ENCODE measurements around the gene GLMN. TPM values are rescaled to one million over a fixed set of nuclear protein-coding genes. Genes with fewer than 3 reads are reported as not detected.

GLMN gene
- total RNA-seq, 4 donors from 2014 or later = 2.0 to 24.6 (median 13.4) TPM

GRCh38 chr1:92324784-92325183 is 26.0 kb upstream of the GLMN start:
- H3K9me3 ChIP-seq = peaks cover 0 to 3% of the 10 kb centered on the region in 2 donors

GRCh38 chr1:92323473-92324453 is 25.0 kb upstream of the GLMN start:
- intact Hi-C loops (cut with DNase I; ENCODE audit: low total_unique reads) = no loop called here
- Histone ChIP-seq H3K4me3 (no peak overlapping the region), H3K27ac (no peak overlapping the region), H3K9me3 (peaks cover 0 to 3% of the 10 kb centered on the region in 2 donors), H3K4me1 (no peaks in the 10 kb centered on the region), H3K27me3 (no peaks in the 10 kb centered on the region), H3K36me3 (no peaks in the 10 kb centered on the region)
- DNase-seq = no peak
- no peak for TF ChIP-seq CTCF (IDR thresholded peaks at IDR 0.05)
- no peak for TF ChIP-seq POLR2A (IDR thresholded peaks at IDR 0.05)

More at GRCh38 chr1:92324784-92325183, 26.0 kb upstream of the GLMN start:
- TF ChIP-seq POLR2A (IDR thresholded peaks at IDR 0.05) (no peak), CTCF (IDR thresholded peaks at IDR 0.05) (no peak)
- Histone ChIP-seq H3K4me1 (no peaks in the 10 kb centered on the region), H3K4me3 (no peak overlapping the region), H3K27me3 (no peaks in the 10 kb centered on the region), H3K36me3 (no peaks in the 10 kb centered on the region), H3K27ac (no peak overlapping the region)
- DNase-seq = no peak
- intact Hi-C loops (cut with DNase I; ENCODE audit: low total_unique reads) = no loop called here

GRCh38 chr1:92317836-92318493 is 19.2 kb upstream of the GLMN start:
- DNase-seq = no peak
- no peaks in the 10 kb centered on the region for H3K9me3 ChIP-seq
- H3K4me1 ChIP-seq = no peaks in the 10 kb centered on the region
- intact Hi-C loops (cut with DNase I; ENCODE audit: low total_unique reads) = no loop called here
- H3K27me3 ChIP-seq = no peaks in the 10 kb centered on the region
- no peak overlapping the region for H3K27ac ChIP-seq
- no peak for TF ChIP-seq CTCF (IDR thresholded peaks at IDR 0.05)
- no peak for TF ChIP-seq POLR2A (IDR thresholded peaks at IDR 0.05)
- no peak overlapping the region for H3K4me3 ChIP-seq
- H3K36me3 ChIP-seq = no peaks in the 10 kb centered on the region

- Histone ChIP-seq H3K36me3 (no peaks in the 10 kb centered on the region), H3K4me1 (no peaks in the 10 kb centered on the region), H3K4me3 (no peak overlapping the region), H3K27me3 (no peaks in the 10 kb centered on the region), H3K27ac (no peak overlapping the region), H3K9me3 (no peaks in the 10 kb centered on the region)
- no peak for DNase-seq
- TF ChIP-seq POLR2A (IDR thresholded peaks at IDR 0.05) (no peak), CTCF (IDR thresholded peaks at IDR 0.05) (no peak)
- intact Hi-C loops (cut with DNase I; ENCODE audit: low total_unique reads) = no loop called here
Observed at GRCh38 chr1:92315766-92316599, 17.2 kb upstream of the GLMN start.
